HG03039 (cell line): ENCODE measurements around the gene SMR3B.
A peak's percentile ranks its signal among the peaks of the same experiment; 100 is the strongest.

Experiments used
- ATAC-seq: cut with Tn5 transposase; IDR thresholded peaks from one replicate; pipeline ENCODE4 v1.9.1; 2021; ENCODE audit warnings: mild to moderate bottlenecking, moderate library complexity; ENCODE audit not compliant: unreplicated experiment

SMR3B gene

DNA sequence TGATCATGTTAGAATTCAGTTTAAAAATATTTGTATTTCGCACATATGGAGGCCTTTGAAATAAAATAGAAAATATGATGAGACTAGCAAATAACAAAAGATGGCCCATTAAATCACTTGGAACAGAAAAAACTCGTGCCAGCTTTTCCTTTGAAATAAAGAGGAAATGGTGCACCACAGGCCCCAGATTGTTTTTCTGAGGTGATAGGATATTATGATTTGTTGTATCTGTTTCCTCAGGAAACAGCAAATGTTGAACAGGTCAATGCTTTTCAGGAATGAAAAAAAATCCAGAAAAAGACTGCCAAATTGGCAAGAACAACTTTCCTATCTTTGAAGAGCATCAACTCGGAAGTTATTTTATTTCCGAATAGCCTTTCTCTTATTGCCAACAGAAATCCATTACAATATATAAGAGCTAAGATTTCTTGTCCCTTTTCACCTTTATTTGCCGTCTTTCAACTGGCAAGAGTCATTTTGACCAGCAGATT lies at the start of gene SMR3B:
TSS of gene SMR3B (plus strand) at position 441 of the 491 bp plus-strand sequence. CDS start 1,380 bp downstream, outside the sequence.
- no peak for ATAC-seq

DNA sequence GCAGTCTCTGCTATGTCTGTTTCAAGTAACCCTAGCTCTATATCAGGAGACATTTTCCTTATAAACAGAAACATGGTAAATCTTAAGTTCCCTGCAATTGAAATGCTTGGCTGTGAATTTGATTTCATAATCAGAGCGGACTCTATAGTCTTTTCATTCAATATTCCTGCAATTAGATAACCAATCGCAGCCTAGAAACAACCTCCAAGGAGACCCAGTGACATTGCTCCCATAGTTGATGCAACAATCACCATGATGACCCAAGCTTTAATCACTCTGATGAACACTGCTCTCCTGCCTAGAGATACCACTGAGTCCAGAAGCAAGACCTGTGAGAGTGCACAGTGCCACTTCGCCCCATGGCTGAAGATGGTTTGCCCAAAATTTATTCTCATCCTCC lies 48.2 kb upstream of the SMR3B start, which contains the start of gene CABS1:
TSS of gene CABS1 (plus strand) at position 301 of the 400 bp plus-strand sequence. CDS start at position 360, 59 bp downstream.
- ATAC-seq, result no peak

DNA sequence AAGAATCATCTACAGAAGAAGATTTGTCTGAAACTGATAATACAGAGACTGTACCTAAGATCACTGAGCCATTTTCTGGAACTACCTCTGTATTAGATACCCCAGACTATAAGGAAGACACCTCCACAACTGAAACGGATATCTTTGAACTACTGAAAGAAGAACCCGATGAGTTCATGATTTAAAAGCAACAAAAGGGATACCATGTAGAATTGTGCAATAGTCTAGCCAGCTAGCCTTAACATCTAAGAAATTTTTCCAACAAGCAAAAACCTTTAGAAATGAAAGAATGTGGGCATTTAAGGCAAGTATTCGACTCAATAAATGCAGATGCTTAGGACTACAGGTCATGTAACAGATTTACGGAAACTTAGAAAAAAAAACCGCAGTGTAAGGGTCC lies 46.9 kb upstream of the SMR3B start:
- ATAC-seq, result no peak

DNA sequence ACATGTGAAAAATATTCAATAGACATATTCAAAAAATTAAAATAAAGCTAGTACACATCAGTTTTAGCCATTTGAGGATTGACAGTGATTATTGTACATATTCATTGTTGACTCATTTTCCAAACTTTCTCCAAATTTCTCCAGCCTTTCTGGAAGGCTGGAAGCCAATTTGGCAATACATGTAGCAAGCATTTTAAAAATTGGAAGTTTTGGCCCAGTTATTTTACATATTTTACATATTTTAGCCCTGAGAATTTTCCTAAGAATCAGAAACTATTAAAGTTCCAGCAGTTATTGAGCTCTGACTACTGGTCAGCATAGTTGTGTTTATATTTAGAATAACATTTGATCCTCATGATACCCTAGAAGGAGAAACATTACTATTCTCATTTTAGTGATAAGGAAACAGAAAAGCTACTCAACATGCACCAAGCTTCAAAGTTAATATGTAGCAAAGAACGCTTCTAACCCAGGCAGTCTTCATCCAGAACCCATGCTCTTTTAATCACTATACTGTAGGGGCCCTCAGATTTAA lies 45.0 kb upstream of the SMR3B start:
- ATAC-seq, result no peak

DNA sequence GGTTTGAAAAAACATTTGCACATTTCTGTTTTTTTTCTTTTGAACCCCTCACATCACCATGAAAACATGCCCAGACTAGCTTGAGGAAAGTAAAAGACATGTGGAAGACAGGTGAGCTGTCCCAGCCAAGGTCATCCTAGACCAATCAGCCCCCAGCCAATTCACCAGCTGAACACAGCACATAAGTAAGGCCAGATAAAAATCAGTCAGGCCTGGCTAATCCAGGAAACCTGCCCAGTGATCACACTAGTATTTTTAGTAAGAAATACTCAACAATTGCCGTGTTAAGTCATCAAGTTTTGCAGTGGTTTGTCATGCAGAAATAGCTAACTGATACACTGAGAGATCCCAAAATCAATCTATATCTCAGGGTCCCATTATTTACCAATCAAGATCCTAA lies 26.7 kb upstream of the SMR3B start:
- ATAC-seq, result no peak

DNA sequence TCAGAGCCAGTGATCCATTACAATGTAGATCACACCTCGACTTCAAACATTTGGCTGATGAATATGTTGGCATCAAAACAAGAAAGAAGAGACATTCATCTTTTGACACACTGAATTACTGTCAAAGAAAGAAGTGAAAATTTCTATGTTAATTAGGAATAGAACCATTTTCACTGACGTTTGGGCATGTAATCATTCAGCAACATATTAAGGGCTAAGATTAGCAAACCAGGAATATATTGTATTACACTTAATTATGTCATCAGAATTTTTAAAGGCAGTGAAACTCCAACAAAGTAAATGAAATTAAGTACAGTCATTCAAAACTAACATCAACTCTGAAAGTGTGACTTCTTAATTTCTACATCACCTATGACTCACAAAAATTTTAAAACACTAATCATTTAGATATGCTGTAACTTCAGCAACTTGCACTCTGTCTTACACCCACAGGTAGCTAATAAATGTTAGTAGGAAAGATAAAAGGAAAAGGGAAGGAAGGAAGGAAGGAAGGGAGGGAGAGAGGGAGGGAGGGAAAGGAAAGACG lies 23.7 kb upstream of the SMR3B start:
- no peak for ATAC-seq

DNA sequence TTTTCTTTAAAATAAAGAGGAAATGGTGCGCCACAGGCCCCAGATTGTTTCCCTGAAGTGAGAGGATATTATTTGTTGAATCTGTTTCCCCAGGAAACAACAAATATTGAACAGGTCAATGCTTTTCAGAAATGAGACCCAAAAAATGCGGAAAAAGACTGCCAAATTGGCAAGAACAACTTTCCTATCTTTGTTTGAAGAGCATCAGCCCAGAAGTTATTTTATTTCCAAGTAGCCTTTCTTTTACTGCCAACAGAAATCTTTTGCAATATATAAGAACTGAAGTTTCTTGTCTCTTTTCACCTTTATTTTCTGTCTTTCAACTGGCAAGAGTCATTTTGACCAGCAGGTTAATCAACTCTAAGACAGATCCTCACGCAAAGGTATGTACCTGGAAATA lies 22.5 kb upstream of the SMR3B start, which contains the start of gene SMR3A:
TSS of gene SMR3A (plus strand) at position 301 of the 400 bp plus-strand sequence. CDS start 1,356 bp downstream, outside the sequence.
- no peak for ATAC-seq

DNA sequence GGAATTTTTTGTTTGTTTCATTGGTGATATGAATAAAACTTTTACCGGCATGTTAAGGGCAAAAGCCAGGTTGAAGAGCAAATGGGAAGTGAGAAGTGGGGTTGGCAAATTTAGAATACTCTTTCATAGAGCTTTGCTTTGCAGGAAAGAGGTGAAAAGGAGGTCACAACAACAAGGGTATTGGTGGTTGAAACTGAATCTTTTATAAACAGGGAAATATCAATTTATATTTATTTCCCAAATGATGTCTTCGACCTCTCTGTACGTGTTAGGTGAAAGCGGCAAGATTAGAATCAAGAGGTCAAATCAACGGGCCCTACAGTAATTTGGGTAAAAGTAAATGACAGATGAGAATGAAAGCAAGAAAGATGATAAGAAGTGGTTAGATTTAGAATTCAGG lies 18.9 kb upstream of the SMR3B start:
- no peak for ATAC-seq

DNA sequence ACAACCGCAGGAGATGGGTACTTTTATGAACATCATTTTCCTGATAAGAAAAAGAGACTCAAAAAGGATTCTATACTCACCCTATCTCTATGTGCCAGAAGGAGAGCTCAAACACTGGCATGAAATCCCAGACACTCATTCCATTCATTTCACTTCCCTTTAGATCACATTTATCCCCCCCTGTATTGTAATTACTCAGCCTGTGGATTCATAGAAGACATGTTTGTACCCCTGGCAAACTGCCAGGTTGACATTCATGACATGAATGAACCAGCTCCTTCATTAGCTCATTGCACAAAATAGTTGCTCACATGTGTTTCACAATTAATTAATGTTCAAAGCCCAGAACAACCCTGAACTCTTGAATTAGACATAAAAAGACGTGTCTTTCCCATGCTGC lies 17.5 kb upstream of the SMR3B start:
- no peak for ATAC-seq

DNA sequence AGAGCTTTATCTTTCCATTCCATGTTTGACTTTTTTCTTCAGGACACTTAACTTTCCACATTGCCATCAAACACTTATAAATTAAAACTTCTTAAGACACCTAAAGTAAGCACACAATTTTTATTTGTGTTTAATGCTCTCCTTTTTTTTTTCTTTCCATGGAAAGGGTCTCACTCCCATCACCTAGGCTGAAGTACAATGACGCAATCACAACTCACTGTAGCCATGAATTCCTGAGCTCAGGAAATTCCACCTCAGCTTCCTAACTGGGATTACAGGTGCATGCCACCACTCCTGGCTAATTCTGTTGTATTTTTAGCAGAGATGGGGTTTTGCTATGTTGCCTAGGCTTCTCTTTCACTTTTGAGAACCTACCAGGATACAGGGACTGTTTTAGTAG lies 15.1 kb upstream of the SMR3B start:
- no peak for ATAC-seq

DNA sequence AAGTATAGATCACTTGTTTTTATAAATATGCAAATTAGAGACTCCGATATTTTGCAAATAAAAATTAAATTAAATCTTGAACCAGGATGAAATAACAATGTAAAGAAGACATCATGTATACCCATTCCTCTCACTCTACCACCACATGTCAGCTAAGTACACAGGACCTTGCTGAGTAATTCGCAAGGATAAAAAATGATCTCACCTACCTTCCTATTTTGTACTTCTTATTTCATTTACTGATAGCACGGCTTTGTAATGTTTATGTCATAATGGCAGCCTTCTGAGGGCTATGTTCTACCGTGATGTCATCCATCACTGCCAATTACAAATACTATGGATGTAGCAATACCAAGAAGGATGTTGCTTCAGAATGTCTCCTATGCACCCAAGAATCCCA lies 10.9 kb upstream of the SMR3B start:
- ATAC-seq, result no peak

DNA sequence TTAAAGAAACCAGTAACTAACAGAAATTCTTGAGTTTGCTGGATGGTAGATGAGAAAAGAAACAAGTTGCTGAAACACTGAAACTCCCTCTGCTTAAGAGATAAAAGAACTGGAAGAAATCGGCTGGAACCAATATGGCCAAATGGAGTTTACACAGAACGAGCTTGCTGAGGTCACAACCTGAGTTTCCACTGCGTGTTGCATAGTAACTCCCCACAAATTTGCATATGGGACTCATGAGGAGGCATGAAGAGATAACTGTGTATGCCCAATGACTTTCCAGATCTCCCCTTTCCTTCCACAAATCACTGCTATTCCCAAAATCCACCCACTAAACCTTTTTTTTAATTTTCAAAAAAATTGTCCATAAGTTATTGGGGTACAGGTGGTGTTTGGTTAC lies 10.2 kb upstream of the SMR3B start:
- ATAC-seq, result no peak

DNA sequence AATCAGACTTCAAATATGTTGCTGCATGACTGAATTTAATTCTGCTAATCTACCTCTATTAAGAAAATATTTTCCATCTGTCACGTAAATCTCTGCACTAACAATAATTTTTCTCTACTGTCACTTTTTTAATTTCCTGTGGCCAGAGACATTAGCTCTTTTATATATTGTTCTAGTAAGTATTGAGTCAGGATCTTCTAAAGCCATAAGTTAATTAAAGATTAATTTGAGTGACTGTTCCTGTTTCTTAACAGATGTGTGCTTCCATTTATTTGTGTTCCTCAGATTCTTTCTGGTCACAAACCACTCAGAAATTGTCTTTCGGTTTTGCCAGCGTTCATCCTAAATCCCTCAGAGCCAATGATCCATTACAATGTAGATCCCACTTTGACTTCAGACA lies 2.4 kb upstream of the SMR3B start:
- no peak for ATAC-seq

DNA sequence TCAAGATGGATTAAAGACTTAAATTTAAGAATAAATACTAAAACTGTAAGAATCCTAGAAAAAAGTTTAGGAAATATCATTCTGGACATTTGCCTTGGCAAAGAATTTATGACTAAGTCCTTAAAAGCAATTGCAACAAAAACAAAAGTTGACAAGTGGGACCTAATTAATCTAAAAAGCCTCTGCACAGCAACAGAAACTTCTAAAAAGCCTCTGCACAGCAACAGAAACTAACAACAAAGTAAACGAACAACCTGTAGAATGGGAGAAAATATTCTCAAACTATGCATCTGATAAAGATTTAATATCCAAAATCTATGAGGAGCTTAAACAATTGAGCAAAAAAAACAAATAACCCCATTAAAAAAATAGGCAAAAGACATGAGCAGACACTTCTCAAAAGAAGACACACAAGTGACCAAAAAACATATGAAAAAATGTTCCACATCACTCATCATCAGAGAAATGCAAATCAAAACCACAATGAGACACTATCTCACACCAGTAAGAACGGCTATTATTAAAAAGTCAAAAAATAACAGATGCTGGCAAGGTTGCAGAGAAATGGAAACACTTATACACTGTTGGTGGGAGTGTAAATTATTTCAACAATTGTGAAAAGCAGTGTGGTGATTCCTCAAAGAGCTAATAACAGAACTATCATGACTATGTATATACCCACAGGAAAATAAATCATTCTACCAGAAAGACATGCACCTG lies 9.3 kb downstream of the SMR3B start:
- ATAC-seq, result peak; percentile 63

DNA sequence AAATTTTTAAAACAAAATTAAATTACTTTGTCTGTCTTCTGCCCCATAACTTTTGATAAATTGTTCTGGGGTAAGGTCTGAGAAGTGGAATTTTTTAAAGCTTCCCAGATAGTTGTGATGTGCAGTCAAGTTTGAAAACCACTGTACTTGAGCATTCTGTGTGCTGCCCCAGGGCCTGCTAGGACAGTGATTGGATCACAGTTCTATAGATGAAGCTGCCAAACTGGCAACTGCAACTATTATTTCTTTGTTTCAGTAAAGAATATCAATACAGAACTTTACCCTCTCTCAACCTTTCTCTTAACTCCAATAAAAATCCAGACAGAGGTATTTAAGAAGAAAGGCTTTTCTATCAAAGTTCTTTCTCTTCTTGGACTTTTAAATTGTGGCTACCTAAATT lies 14.6 kb downstream of the SMR3B start, which contains the start of gene OPRPN:
TSS of gene OPRPN (plus strand) at position 361 of the 400 bp plus-strand sequence. CDS start 1,346 bp downstream, outside the sequence.
- ATAC-seq, result no peak

DNA sequence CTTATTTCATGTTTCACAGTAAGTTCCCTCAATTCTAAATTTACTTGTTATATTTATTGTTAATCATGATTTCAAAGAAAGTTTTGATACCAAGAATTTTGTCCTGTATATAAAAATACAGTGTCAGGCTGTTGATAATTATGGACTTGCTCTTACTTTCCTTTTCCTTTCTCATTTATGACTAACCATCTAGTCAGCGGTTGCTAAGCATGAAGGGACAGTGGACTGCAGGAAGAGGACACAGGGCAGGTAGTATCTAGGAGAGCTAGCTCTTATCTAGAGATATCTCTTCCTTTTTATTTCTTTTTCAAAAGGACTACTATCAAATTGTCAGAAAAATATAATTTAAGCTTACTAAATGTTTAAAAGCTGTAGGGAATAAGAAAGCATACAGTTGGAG lies 16.4 kb downstream of the SMR3B start:
- ATAC-seq, result no peak

DNA sequence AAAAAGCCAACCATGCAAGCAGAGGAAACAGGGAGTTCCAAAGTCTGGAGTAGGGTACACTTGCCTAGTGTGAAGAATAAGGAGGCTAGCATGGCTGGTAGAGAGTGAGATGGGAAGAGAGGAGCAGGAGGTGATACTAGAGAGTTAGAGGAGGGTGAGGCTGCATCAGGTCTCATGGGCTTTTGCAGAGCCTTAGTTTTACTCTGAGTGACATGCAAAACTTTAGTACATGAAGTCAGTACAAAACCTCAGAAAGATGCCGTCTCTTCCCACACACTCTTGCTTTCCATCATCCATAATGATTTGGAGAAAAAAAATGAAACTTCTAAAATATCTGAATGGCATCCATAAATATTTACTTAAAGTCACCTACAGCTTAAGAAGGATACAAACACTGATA lies 19.8 kb downstream of the SMR3B start:
- ATAC-seq, result peak; percentile 54

DNA sequence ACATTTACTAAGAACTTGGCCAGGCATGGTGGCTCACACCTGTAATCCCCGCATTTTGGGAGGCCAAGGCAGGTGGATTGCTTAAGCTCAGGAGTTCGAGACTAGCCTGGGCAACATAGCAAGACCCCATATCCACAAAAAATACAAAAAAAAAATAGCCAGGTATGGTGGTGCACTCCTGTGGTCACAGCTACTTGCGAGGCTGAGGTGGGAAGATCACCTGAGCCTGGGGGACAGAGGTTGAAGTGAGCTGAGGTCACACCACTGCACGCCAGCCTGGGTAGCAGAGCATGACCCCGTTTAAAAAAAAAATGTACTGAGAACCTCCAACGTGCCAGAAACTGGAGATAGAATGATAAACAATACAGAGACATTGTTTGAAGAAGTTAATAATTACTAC lies 22.8 kb downstream of the SMR3B start:
- ATAC-seq, result no peak

DNA sequence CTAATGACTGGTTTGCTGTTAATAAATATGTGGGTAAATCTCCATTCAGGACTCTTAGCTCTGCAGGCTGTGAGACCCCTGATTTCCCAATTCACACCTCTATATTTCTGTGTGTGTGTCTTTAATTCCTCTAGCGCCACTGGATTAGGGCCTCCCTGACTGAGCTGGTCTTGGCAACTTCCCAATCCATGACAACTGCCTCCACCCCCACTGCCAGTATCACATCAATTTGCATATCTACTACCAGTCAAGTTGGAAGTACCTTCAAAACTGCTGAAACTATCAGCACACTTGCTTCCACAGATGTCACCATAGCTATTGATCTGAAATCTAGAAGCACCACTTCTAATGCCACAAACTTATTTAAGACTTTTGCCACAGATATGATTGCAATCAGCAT lies 42.4 kb downstream of the SMR3B start:
- ATAC-seq, result no peak

DNA sequence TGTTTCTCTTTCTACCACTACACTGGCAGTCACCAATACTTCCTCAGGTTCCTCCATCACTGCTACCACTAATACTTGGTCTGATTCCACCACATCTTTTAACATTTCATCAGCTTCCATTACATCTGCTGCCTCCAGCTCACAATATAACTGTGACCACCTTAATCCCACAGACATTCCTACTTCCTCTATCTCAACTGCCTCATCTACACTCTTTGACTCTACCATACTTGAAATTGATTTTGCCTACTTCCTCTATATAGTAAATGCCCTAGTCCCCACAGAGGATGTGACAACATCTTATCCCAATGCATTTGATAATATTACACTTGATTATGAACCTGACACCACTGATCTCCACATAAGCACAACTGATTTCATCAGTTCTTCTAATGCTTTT lies 43.9 kb downstream of the SMR3B start:
- ATAC-seq, result no peak

DNA sequence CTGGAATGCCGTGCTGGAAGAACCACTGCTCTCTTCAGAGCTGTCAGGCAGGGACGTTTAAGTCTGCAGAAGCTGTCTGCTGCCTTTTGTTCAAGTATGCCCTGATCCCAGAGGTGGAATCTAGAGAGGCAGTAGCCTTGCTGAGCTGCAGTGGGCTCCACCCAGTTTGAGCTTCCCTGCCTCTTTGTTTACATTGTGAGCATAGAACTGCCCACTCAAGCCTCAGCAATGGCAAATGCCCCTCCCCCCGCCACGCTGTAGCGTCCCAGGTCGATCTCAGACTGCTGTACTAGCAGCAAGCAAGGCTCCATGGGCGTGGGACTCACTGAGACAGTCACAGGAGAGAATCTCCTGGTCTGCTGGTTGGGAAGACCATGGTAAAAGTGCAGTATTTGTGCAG lies 54.3 kb downstream of the SMR3B start:
- no peak for ATAC-seq
